ENCODE measurements around the gene TPO. TPM values are rescaled to one million over a fixed set of nuclear protein-coding genes. Genes with fewer than 3 reads are reported as not detected.

The TPO gene
- total RNA-seq, 5 donors from 2014 or later (not counting 1 experiment from before 2014, with no cell fraction given) = 0.18 to 0.26 TPM; not detected in 3

DNA sequence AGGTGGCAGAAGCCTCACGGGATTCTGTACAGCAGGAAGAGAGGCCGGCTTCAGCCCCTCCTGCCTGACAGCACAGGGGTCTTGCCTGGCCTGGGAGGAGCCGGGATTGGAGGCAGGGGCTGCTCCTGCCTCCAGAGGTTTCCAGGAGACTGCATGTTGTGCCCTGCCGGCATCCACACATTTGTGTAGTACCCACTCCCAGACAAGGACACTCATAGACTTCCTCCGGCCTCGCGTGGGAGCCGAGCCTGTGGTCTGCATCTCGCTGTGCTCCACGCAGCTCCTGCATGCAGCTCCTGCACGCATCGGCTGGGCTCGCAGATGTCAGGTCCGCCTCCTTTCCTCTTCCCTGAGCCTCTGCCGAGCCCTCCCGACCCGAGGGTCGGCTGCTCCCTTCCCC lies 34.7 kb downstream of the TPO start:
- Mint-ChIP-seq H3K27ac (no peak overlapping the region), H3K4me3 (no peak overlapping the region), H3K36me3 (no peaks in the 10 kb centered on the region), H3K4me1 (no peaks in the 10 kb centered on the region), H3K27me3 (peaks cover 8 to 27% of the 10 kb centered on the region in 2 donors), H3K9me3 (no peaks in the 10 kb centered on the region)
- H3K36me3 ChIP-seq (ENCODE audit: control insufficient read depth in 2 of 2, extremely low read depth in 1 of 2, insufficient read depth in 1 of 2, low read length in 1 of 2) = no peaks in the 10 kb centered on the region
- H3K4me1 ChIP-seq (ENCODE audit: control insufficient read depth in 1 of 2, extremely low read depth in 1 of 2, insufficient read depth in 2 of 2, low read length in 2 of 2) = no peaks in the 10 kb centered on the region
- H3K4me3 ChIP-seq (ENCODE audit: control insufficient read depth in 1 of 2, extremely low read depth in 1 of 2, low read length in 1 of 2) = no peak overlapping the region
- peaks cover 0 to 23% of the 10 kb centered on the region in 2 experiments for H3K27me3 ChIP-seq (replicated peaks in 1 of 2; ENCODE audit: control insufficient read depth in 2 of 2, extremely low read depth in 1 of 2, insufficient read depth in 2 of 2, low read length in 1 of 2)
- H3K9me3 ChIP-seq = no peaks in the 10 kb centered on the region
- DNase-seq = no peak
- 71% methylated on average over 15 of the region's 18 CpGs for WGBS (ENCODE audit: insufficient coverage)
- ATAC-seq (replicated peaks in 1 of 4) = no peak
- H3K27ac ChIP-seq (ENCODE audit: low read length) = no peak overlapping the region
- POLR2A ChIA-PET = no interaction called here
- CTCF ChIA-PET = interaction anchor here in 1 of 2 donors (1.0 kb wide), 1 partner anchor 376 kb away, joined by 3 read pairs; no protein-coding TSS in a partner anchor

DNA sequence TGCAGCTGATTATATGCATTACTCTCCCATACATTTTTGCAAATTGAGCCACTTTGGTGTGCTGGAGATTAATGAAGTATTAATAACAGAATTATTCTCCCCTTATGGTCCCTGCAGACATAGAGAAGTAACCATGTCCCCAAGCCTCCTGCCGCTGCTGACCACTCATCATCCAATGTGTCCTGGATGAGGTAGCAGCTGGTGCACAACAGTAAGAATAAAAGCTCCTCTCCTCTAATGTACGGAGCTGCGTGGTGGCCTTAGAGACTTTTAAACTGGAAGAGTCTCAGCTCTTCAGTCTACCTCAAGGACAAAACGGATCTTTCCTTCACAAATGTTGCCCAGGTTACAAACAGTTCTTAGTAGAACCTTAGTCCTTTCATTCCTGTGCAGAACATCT lies 37.7 kb downstream of the TPO start:
- Mint-ChIP-seq H3K4me3 (no peak overlapping the region), H3K27ac (no peak overlapping the region), H3K36me3 (no peaks in the 10 kb centered on the region), H3K27me3 (peaks cover 8 to 27% of the 10 kb centered on the region in 2 donors), H3K9me3 (no peaks in the 10 kb centered on the region), H3K4me1 (no peaks in the 10 kb centered on the region)
- 100% methylated on average over 2 of the region's 4 CpGs for WGBS (ENCODE audit: insufficient coverage)
- no peaks in the 10 kb centered on the region for H3K4me1 ChIP-seq (ENCODE audit: control insufficient read depth in 1 of 2, extremely low read depth in 1 of 2, insufficient read depth in 2 of 2, low read length in 2 of 2)
- DNase-seq = no peak
- no peak overlapping the region for H3K4me3 ChIP-seq (ENCODE audit: control insufficient read depth in 1 of 2, extremely low read depth in 1 of 2, low read length in 1 of 2)
- peaks cover 0 to 30% of the 10 kb centered on the region in 2 experiments for H3K27me3 ChIP-seq (replicated peaks in 1 of 2; ENCODE audit: control insufficient read depth in 2 of 2, extremely low read depth in 1 of 2, insufficient read depth in 2 of 2, low read length in 1 of 2)
- no peaks in the 10 kb centered on the region for H3K36me3 ChIP-seq (ENCODE audit: control insufficient read depth in 2 of 2, extremely low read depth in 1 of 2, insufficient read depth in 1 of 2, low read length in 1 of 2)
- ATAC-seq (replicated peaks in 1 of 4) = no peak
- no peaks in the 10 kb centered on the region for H3K9me3 ChIP-seq
- ChIA-PET CTCF (no interaction called here), POLR2A (no interaction called here)
- no peak overlapping the region for H3K27ac ChIP-seq (ENCODE audit: low read length)

DNA sequence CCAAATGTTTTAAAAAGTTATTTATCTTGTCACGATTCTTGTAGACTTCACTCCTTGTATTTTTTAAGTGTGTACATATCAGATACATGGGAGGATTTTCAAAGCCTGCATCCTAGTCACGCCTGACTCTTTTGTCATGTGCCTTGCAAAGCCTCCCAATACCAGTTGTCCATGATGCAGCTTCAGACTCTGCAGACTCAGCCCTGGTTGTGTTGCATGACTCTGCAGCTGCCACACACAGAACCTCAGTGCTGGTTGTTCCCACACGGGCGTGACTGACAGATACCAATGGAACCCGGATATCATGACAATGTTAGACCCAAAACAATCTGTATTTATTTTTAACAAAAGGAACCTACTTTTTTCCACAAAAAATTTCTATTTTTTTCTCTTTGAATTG lies 38.2 kb downstream of the TPO start:
- DNase-seq = no peak
- Mint-ChIP-seq H3K4me3 (no peak overlapping the region), H3K36me3 (no peaks in the 10 kb centered on the region), H3K27me3 (peaks cover 8 to 27% of the 10 kb centered on the region in 2 donors), H3K9me3 (no peaks in the 10 kb centered on the region), H3K4me1 (no peaks in the 10 kb centered on the region), H3K27ac (no peak overlapping the region)
- H3K4me3 ChIP-seq (ENCODE audit: control insufficient read depth in 1 of 2, extremely low read depth in 1 of 2, low read length in 1 of 2) = no peak overlapping the region
- WGBS (ENCODE audit: insufficient coverage) = 70% methylated on average over 4 of the region's 5 CpGs
- ChIA-PET POLR2A (no interaction called here), CTCF (no interaction called here)
- H3K9me3 ChIP-seq = no peaks in the 10 kb centered on the region
- ATAC-seq (replicated peaks in 1 of 4) = no peak
- no peaks in the 10 kb centered on the region for H3K4me1 ChIP-seq (ENCODE audit: control insufficient read depth in 1 of 2, extremely low read depth in 1 of 2, insufficient read depth in 2 of 2, low read length in 2 of 2)
- H3K27ac ChIP-seq (ENCODE audit: low read length) = no peak overlapping the region
- H3K36me3 ChIP-seq (ENCODE audit: control insufficient read depth in 2 of 2, extremely low read depth in 1 of 2, insufficient read depth in 1 of 2, low read length in 1 of 2) = no peaks in the 10 kb centered on the region
- peaks cover 0 to 26% of the 10 kb centered on the region in 2 experiments for H3K27me3 ChIP-seq (replicated peaks in 1 of 2; ENCODE audit: control insufficient read depth in 2 of 2, extremely low read depth in 1 of 2, insufficient read depth in 2 of 2, low read length in 1 of 2)

DNA sequence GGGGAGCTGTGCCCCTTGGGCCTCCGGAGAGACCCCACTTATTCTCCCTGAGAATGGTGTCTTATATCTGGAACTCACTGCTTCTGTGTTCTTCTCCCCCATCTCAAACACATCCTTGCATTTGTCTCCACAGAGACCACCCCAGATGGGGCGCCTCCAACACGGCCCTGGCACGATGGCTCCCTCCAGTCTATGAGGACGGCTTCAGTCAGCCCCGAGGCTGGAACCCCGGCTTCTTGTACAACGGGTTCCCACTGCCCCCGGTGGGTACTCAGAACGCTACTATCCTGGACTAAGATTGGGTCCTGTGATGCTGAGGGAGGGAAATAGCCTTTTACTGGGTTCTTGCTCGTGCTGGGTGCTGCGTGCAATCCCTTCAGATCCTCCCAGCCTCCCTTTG lies 40.3 kb downstream of the TPO start:
- Histone ChIP-seq H3K27me3 (replicated peaks in 1 of 2; ENCODE audit: control insufficient read depth in 2 of 2, extremely low read depth in 1 of 2, insufficient read depth in 2 of 2, low read length in 1 of 2) (peaks cover 0 to 16% of the 10 kb centered on the region in 2 experiments), H3K4me1 (ENCODE audit: control insufficient read depth in 1 of 2, extremely low read depth in 1 of 2, insufficient read depth in 2 of 2, low read length in 2 of 2) (no peaks in the 10 kb centered on the region), H3K36me3 (ENCODE audit: control insufficient read depth in 2 of 2, extremely low read depth in 1 of 2, insufficient read depth in 1 of 2, low read length in 1 of 2) (no peaks in the 10 kb centered on the region), H3K27ac (ENCODE audit: low read length) (no peak overlapping the region), H3K4me3 (ENCODE audit: control insufficient read depth in 1 of 2, extremely low read depth in 1 of 2, low read length in 1 of 2) (no peak overlapping the region), H3K9me3 (no peaks in the 10 kb centered on the region)
- DNase-seq (no peak), ATAC-seq (replicated peaks in 1 of 4) (no peak)
- peaks cover 8 to 20% of the 10 kb centered on the region in 2 donors for H3K27me3 Mint-ChIP-seq
- WGBS (ENCODE audit: insufficient coverage) = 92% methylated on average over 10 of the region's 12 CpGs
- ChIA-PET POLR2A (no interaction called here), CTCF (no interaction called here)
- H3K9me3 Mint-ChIP-seq = no peaks in the 10 kb centered on the region
- no peak overlapping the region for H3K4me3 Mint-ChIP-seq
- no peak overlapping the region for H3K27ac Mint-ChIP-seq
- no peaks in the 10 kb centered on the region for H3K4me1 Mint-ChIP-seq
- H3K36me3 Mint-ChIP-seq = no peaks in the 10 kb centered on the region

DNA sequence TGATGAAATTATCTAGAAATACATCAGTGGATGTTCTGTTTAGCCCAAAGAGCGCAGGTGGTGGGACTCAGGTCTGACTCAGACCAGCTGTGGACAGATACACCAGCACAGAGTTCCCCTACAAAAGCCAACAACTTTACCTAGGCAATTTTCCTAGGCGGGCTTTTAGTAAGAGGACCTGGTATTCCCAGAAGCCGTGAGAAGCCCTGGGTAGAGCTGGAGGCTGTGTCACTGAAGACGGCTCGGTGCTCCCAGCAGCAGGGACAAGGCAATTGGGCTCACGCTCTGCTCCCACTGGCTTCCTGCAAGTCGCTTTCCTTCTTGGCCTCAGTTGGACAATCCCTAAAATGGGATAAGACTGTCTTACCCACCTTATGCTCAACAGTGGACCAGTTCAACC lies 41.1 kb downstream of the TPO start:
- WGBS (ENCODE audit: insufficient coverage) = 88% methylated on average over 7 of the region's 7 CpGs
- POLR2A ChIA-PET = no interaction called here
- Histone ChIP-seq H3K9me3 (no peaks in the 10 kb centered on the region), H3K4me3 (ENCODE audit: control insufficient read depth in 1 of 2, extremely low read depth in 1 of 2, low read length in 1 of 2) (no peak overlapping the region), H3K4me1 (ENCODE audit: control insufficient read depth in 1 of 2, extremely low read depth in 1 of 2, insufficient read depth in 2 of 2, low read length in 2 of 2) (no peaks in the 10 kb centered on the region), H3K27me3 (replicated peaks in 1 of 2; ENCODE audit: control insufficient read depth in 2 of 2, extremely low read depth in 1 of 2, insufficient read depth in 2 of 2, low read length in 1 of 2) (peaks cover 0 to 13% of the 10 kb centered on the region in 2 experiments), H3K27ac (ENCODE audit: low read length) (no peak overlapping the region), H3K36me3 (ENCODE audit: control insufficient read depth in 2 of 2, extremely low read depth in 1 of 2, insufficient read depth in 1 of 2, low read length in 1 of 2) (no peaks in the 10 kb centered on the region)
- Mint-ChIP-seq H3K27ac (no peak overlapping the region), H3K4me3 (no peak overlapping the region), H3K27me3 (peaks cover 4 to 16% of the 10 kb centered on the region in 2 donors), H3K4me1 (no peaks in the 10 kb centered on the region), H3K9me3 (no peaks in the 10 kb centered on the region), H3K36me3 (no peaks in the 10 kb centered on the region)
- CTCF ChIA-PET = no interaction called here
- no peak for ATAC-seq (replicated peaks in 1 of 4)
- DNase-seq = no peak

DNA sequence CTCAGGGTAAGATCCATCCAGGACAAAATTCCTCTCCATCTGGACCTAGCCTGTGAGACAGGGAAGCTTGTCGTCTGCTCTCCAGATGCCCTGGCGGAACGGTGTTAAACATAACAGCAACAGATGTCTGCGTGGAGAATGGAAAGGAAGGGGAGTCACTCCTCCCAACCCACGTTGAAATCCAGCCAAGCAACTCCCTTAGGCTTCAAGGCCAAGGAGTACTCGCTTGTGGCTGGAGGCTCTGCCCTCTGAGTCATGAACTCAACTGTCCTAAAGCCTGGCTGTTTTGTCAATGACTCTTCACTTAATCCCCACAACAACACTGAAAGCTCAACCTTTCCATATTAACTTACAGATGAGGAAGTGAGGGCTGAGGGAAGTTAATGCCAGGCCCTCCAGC lies 42.2 kb downstream of the TPO start:
- no peak overlapping the region for H3K27ac Mint-ChIP-seq
- no peaks in the 10 kb centered on the region for H3K36me3 ChIP-seq (ENCODE audit: control insufficient read depth in 2 of 2, extremely low read depth in 1 of 2, insufficient read depth in 1 of 2, low read length in 1 of 2)
- no peak overlapping the region for H3K4me3 Mint-ChIP-seq
- H3K27me3 Mint-ChIP-seq = peaks cover 0 to 9% of the 10 kb centered on the region in 2 donors
- no peaks in the 10 kb centered on the region for H3K9me3 Mint-ChIP-seq
- DNase-seq (no peak), ATAC-seq (replicated peaks in 1 of 4) (no peak)
- no peak overlapping the region for H3K27ac ChIP-seq (ENCODE audit: low read length)
- CTCF ChIA-PET = no interaction called here
- no peak overlapping the region for H3K4me3 ChIP-seq (ENCODE audit: control insufficient read depth in 1 of 2, extremely low read depth in 1 of 2, low read length in 1 of 2)
- no peaks in the 10 kb centered on the region for H3K9me3 ChIP-seq
- no peaks in the 10 kb centered on the region for H3K36me3 Mint-ChIP-seq
- no CpG with 5 or more reads among the region's 6 CpGs for WGBS (ENCODE audit: insufficient coverage)
- no peaks in the 10 kb centered on the region for H3K4me1 Mint-ChIP-seq
- peaks cover 0 to 7% of the 10 kb centered on the region in 2 experiments for H3K27me3 ChIP-seq (replicated peaks in 1 of 2; ENCODE audit: control insufficient read depth in 2 of 2, extremely low read depth in 1 of 2, insufficient read depth in 2 of 2, low read length in 1 of 2)
- no peaks in the 10 kb centered on the region for H3K4me1 ChIP-seq (ENCODE audit: control insufficient read depth in 1 of 2, extremely low read depth in 1 of 2, insufficient read depth in 2 of 2, low read length in 2 of 2)
- POLR2A ChIA-PET = no interaction called here

DNA sequence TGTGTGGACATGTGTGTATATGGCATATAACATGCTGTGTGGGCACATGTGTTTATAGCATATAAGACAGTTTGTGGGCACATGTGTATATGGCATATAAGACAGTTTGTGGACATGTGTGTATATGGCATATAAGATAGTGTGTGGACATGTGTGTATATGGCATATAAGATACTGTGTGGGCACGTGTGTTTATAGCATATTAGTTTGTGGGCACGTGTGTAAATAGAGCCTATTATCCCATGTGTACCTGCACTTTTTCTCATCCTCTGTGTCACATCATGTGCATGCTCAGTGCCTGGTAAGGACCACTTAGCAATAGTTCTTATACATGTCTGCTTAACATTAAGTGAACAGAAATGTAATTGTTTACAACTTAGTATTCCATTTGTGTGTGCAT lies 45.2 kb downstream of the TPO start:
- Histone ChIP-seq H3K4me1 (ENCODE audit: control insufficient read depth in 1 of 2, extremely low read depth in 1 of 2, insufficient read depth in 2 of 2, low read length in 2 of 2) (no peaks in the 10 kb centered on the region), H3K27ac (ENCODE audit: low read length) (no peak overlapping the region), H3K9me3 (no peaks in the 10 kb centered on the region), H3K4me3 (ENCODE audit: control insufficient read depth in 1 of 2, extremely low read depth in 1 of 2, low read length in 1 of 2) (no peak overlapping the region), H3K36me3 (ENCODE audit: control insufficient read depth in 2 of 2, extremely low read depth in 1 of 2, insufficient read depth in 1 of 2, low read length in 1 of 2) (no peaks in the 10 kb centered on the region), H3K27me3 (replicated peaks in 1 of 2; ENCODE audit: control insufficient read depth in 2 of 2, extremely low read depth in 1 of 2, insufficient read depth in 2 of 2, low read length in 1 of 2) (peaks cover 0 to 17% of the 10 kb centered on the region in 2 experiments)
- no peak for ATAC-seq (replicated peaks in 1 of 4)
- POLR2A ChIA-PET = no interaction called here
- H3K9me3 Mint-ChIP-seq = no peaks in the 10 kb centered on the region
- no peak overlapping the region for H3K4me3 Mint-ChIP-seq
- no peak for DNase-seq
- CTCF ChIA-PET = no interaction called here
- no CpG with 5 or more reads among the region's 2 CpGs for WGBS (ENCODE audit: insufficient coverage)
- no peak overlapping the region for H3K27ac Mint-ChIP-seq
- H3K36me3 Mint-ChIP-seq = no peaks in the 10 kb centered on the region
- no peaks in the 10 kb centered on the region for H3K4me1 Mint-ChIP-seq
- H3K27me3 Mint-ChIP-seq = no peaks in the 10 kb centered on the region
